H9 (cell line): Measurements from ENCODE around the gene LCTL. TPM values are rescaled to one million over a fixed set of nuclear protein-coding genes. Genes with fewer than 3 reads are reported as not detected.

Source experiments
- DNase-seq: peaks from one replicate; pipeline ENCODE4 v3.0.0-alpha.2; 2017
- H2AFZ ChIP-seq: one replicate; pipeline ENCODE4 v1.6.1; 2013; ENCODE audit warnings: mild to moderate bottlenecking, low read length, control low read depth, moderate library complexity
- H2AK5ac ChIP-seq: 2 replicates; pipeline ENCODE4 v1.6.1; 2013; ENCODE audit warnings: low read length, control low read depth, mixed read lengths; ENCODE audit not compliant: insufficient read length
- H2BK120ac ChIP-seq: one replicate; pipeline ENCODE4 v1.6.1; 2013; ENCODE audit warnings: low read depth, mild to moderate bottlenecking, low read length, control low read depth, inconsistent platforms; ENCODE audit not compliant: poor library complexity, severe bottlenecking
- H2BK12ac ChIP-seq: 2 replicates; pipeline ENCODE4 v1.6.1; 2013; ENCODE audit warnings: low read length, control low read depth, mixed read lengths, low read depth; ENCODE audit not compliant: insufficient read length
- H2BK15ac ChIP-seq: 2 replicates; pipeline ENCODE4 v1.6.1; 2013; ENCODE audit warnings: low read depth, low read length, control low read depth
- H2BK20ac ChIP-seq: one replicate; pipeline ENCODE4 v1.6.1; 2013; ENCODE audit warnings: low read depth, mild to moderate bottlenecking, low read length, control low read depth, inconsistent platforms; ENCODE audit not compliant: poor library complexity, severe bottlenecking
- H2BK5ac ChIP-seq: 2 replicates; pipeline ENCODE4 v1.6.1; 2013; ENCODE audit warnings: low read length, control low read depth, mixed read lengths; ENCODE audit not compliant: insufficient read length
- H3K14ac ChIP-seq: 2 replicates; pipeline ENCODE4 v1.6.1; 2013; ENCODE audit warnings: low read length, control low read depth; ENCODE audit not compliant: insufficient read depth
- H3K18ac ChIP-seq: 2 replicates; pipeline ENCODE4 v1.6.1; 2013; ENCODE audit warnings: low read depth, mild to moderate bottlenecking, mixed read lengths, low read length, control low read depth; ENCODE audit not compliant: insufficient read length
- H3K23ac ChIP-seq: 2 replicates; pipeline ENCODE4 v1.6.1; 2013; ENCODE audit warnings: low read length, control low read depth, mixed read lengths, low read depth; ENCODE audit not compliant: insufficient read length
- H3K23me2 ChIP-seq: 2 replicates; pipeline ENCODE4 v1.6.1; 2013; ENCODE audit warnings: low read depth, mild to moderate bottlenecking, mixed read lengths, low read length, control low read depth; ENCODE audit not compliant: insufficient read length, poor library complexity, severe bottlenecking
- H3K27ac ChIP-seq: 2 replicates; pipeline ENCODE4 v1.5.1; 2013; ENCODE audit warnings: low read length, control low read depth, mixed read lengths, low read depth; ENCODE audit not compliant: insufficient read length
- H3K27me3 ChIP-seq: 2 replicates; pipeline ENCODE4 v1.6.1; 2013; ENCODE audit warnings: low read length, control low read depth, inconsistent platforms; ENCODE audit not compliant: insufficient read depth
- H3K4ac ChIP-seq: 2 replicates; pipeline ENCODE4 v1.6.1; 2013; ENCODE audit warnings: low read depth, mild to moderate bottlenecking, control low read depth, inconsistent platforms, low read length, moderate library complexity
- H3K4me1 ChIP-seq: 2 replicates; pipeline ENCODE4 v1.6.1; 2013; ENCODE audit warnings: low read length, control low read depth, inconsistent platforms; ENCODE audit not compliant: insufficient read depth
- H3K4me2 ChIP-seq: 2 replicates; pipeline ENCODE4 v1.6.1; 2013; ENCODE audit warnings: low read length, control low read depth, mixed read lengths; ENCODE audit not compliant: insufficient read length, insufficient read depth
- H3K56ac ChIP-seq: 2 replicates; pipeline ENCODE4 v1.6.1; 2013; ENCODE audit warnings: low read depth, mild to moderate bottlenecking, mixed read lengths, low read length, control low read depth; ENCODE audit not compliant: insufficient read length
- H3K79me1 ChIP-seq: 2 replicates; pipeline ENCODE4 v1.6.1; 2013; ENCODE audit warnings: low read depth, mild to moderate bottlenecking, moderate library complexity, low read length, control low read depth, inconsistent platforms; ENCODE audit not compliant: insufficient read depth, poor library complexity, severe bottlenecking
- H3K79me2 ChIP-seq: 2 replicates; pipeline ENCODE4 v1.6.1; 2013; ENCODE audit warnings: low read length, control low read depth, inconsistent platforms; ENCODE audit not compliant: insufficient read depth
- H3K9ac ChIP-seq: 2 replicates; pipeline ENCODE4 v1.6.1; 2013; ENCODE audit warnings: low read length, control low read depth, mixed read lengths; ENCODE audit not compliant: insufficient read length; ENCODE audit errors: extremely low read depth
- H3K9me3 ChIP-seq: one replicate; pipeline ENCODE4 v1.6.1; 2013; ENCODE audit warnings: low read depth, low read length, inconsistent platforms; ENCODE audit not compliant: control insufficient read depth
- H3T11ph ChIP-seq: one replicate; pipeline ENCODE4 v1.6.1; 2013; ENCODE audit warnings: mild to moderate bottlenecking, low read length, control low read depth, inconsistent platforms
- H4K20me1 ChIP-seq: one replicate; pipeline ENCODE4 v1.6.1; 2013; ENCODE audit not compliant: control insufficient read depth, insufficient read length, insufficient read depth
- H4K5ac ChIP-seq: 2 replicates; pipeline ENCODE4 v1.6.1; 2013; ENCODE audit warnings: low read depth, mild to moderate bottlenecking, mixed read lengths, low read length, control low read depth; ENCODE audit not compliant: insufficient read length
- H4K8ac ChIP-seq: replicated peaks from 2 replicates; pipeline ENCODE4 v1.6.1; 2013; ENCODE audit warnings: low read length, control low read depth, mixed read lengths, low read depth; ENCODE audit not compliant: insufficient read length
- H4K91ac ChIP-seq: 2 replicates; pipeline ENCODE4 v1.6.1; 2013; ENCODE audit warnings: low read depth, mild to moderate bottlenecking, moderate library complexity, mixed read lengths, low read length, control low read depth; ENCODE audit not compliant: insufficient read length
- H3K27ac Mint-ChIP-seq, 3 experiments: 2 replicates in 2 of 3; 3 replicates in 1 of 3; pipeline ENCODE4 v1.8.0; 2020 to 2021; ENCODE audit warnings: mixed read lengths in 3 of 3, mild to moderate bottlenecking in 1 of 3, moderate library complexity in 1 of 3
- H3K27me3 Mint-ChIP-seq: 2 replicates; pipeline ENCODE4 v1.8.0; 2021; ENCODE audit warnings: low read depth, mild to moderate bottlenecking, moderate library complexity, mixed read lengths
- H3K36me3 Mint-ChIP-seq, 3 experiments: 2 replicates in 2 of 3; 3 replicates in 1 of 3; pipeline ENCODE4 v1.8.0; 2020 to 2021; ENCODE audit warnings: low read depth in 3 of 3, mixed read lengths in 3 of 3; ENCODE audit not compliant: insufficient read depth in 1 of 3
- H3K4me1 Mint-ChIP-seq, 2 experiments: 2 replicates each; pipeline ENCODE4 v1.8.0; 2020; ENCODE audit warnings: mixed read lengths in 2 of 2
- H3K4me3 Mint-ChIP-seq, 2 experiments: 2 replicates in 1 of 2; 3 replicates in 1 of 2; pipeline ENCODE4 v1.8.0; 2020 to 2021; ENCODE audit warnings: mild to moderate bottlenecking in 2 of 2, mixed read lengths in 2 of 2, moderate library complexity in 1 of 2
- H3K9me3 Mint-ChIP-seq, 2 experiments: 2 replicates in 1 of 2; 3 replicates in 1 of 2; pipeline ENCODE4 v1.8.0; 2020; ENCODE audit warnings: mild to moderate bottlenecking in 2 of 2, mixed read lengths in 2 of 2, moderate library complexity in 1 of 2
- WGBS: extraction: QIAGEN DNeasy Blood & Tissue Kit; methylation state at CpG from one replicate; pipeline ENCODE4 v1.1.7; 2013; ENCODE audit warnings: missing lambda C conversion rate, low lambda C conversion rate, mixed read lengths; ENCODE audit not compliant: insufficient read length; ENCODE audit errors: extremely low coverage; 5-methylcytosine and 5-hydroxymethylcytosine counted together
- total RNA-seq: library from RNA; stranded (reverse); gene quantifications from 2 replicates; pipeline ENCODE4 v1.2.1, GENCODE V29; 2021
- TF ChIP-seq, protein P1 (sequence below): fragments of 200-600 bp; sonication (generic); conservative IDR thresholded peaks from 3 replicates; pipeline ENCODE4 v1.8.0; 2021; ENCODE audit warnings: antibody characterized with exemption, mild to moderate bottlenecking

Gene LCTL
- total RNA-seq, 1 experiment from 2014 or later, result 2.3 TPM

DNA sequence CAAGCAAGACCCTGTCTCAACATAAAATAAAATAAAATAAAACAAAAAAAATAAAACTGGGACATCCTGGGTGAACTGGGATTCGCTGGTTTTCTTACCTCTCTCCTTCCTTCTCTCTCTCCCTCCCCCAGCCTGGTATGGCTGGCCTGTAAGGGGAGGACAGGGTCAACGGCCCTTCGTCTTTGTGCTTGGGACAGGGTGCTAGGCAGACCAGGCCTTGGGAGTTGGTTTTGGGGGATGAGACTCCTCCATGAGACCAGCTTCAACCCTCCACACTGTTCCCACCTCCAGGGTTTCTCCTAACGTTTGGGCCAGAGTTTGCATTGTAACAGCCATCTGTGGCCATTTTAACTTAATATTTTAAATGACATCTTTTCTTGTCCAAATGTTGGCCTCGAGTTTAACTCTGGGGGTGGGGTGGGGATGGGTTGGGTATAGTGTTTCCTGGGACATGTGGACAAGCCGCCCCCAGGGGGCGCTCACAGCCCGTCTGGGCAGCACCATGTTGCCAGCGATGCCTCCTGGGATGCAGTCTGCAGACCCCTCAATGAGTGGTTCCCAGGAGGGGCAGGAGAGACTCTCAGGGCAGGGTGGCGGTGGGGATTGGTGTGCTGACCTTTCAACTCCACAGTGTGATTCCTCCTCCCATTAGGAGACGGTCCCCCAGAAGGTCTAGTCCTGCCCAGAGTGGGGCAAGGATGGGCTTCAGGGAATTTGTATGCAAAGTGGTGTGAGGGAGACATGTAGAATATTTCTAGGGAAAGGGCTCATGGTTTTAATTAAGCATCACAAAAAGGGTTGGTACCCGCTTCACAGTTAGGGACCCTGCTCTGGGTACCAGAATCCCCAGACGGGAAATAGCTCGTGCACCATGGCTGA is 37.7 kb upstream of the LCTL start:
- H2AFZ ChIP-seq, result no peak overlapping the region
- TF ChIP-seq, protein P1, sequence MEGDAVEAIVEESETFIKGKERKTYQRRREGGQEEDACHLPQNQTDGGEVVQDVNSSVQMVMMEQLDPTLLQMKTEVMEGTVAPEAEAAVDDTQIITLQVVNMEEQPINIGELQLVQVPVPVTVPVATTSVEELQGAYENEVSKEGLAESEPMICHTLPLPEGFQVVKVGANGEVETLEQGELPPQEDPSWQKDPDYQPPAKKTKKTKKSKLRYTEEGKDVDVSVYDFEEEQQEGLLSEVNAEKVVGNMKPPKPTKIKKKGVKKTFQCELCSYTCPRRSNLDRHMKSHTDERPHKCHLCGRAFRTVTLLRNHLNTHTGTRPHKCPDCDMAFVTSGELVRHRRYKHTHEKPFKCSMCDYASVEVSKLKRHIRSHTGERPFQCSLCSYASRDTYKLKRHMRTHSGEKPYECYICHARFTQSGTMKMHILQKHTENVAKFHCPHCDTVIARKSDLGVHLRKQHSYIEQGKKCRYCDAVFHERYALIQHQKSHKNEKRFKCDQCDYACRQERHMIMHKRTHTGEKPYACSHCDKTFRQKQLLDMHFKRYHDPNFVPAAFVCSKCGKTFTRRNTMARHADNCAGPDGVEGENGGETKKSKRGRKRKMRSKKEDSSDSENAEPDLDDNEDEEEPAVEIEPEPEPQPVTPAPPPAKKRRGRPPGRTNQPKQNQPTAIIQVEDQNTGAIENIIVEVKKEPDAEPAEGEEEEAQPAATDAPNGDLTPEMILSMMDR, result peak; percentile 96

More for the DNA sequence above, 37.7 kb upstream of the LCTL start:
- H3K9me3 ChIP-seq, result no peaks in the 10 kb centered on the region
- no peak overlapping the region for H4K91ac ChIP-seq
- Mint-ChIP-seq H3K4me1 (peaks cover 2 to 13% of the 10 kb centered on the region in 2 experiments; a peak in 3 of 4 replicates), H3K27me3 (no peaks in the 10 kb centered on the region), H3K27ac (peak overlapping the region in 1 of 3 experiments; percentile 91; a peak in 2 of 7 replicates), H3K9me3 (no peaks in the 10 kb centered on the region; a peak in 1 of 5 replicates), H3K36me3 (no peaks in the 10 kb centered on the region), H3K4me3 (no peak overlapping the region; a peak in 1 of 5 replicates)
- H3K23ac ChIP-seq, result no peak overlapping the region
- H3K27me3 ChIP-seq, result no peaks in the 10 kb centered on the region
- no peak overlapping the region for H2AK5ac ChIP-seq
- H4K5ac ChIP-seq, result no peak overlapping the region
- no peak overlapping the region; the same call in 1 of the 2 replicates for H3K14ac ChIP-seq
- no CpG with 5 or more reads among the region's 14 CpGs for WGBS
- no peaks in the 10 kb centered on the region for H3K79me2 ChIP-seq
- no peak overlapping the region for H3K4me2 ChIP-seq
- H2BK5ac ChIP-seq, result no peak overlapping the region
- no peak overlapping the region for H3K27ac ChIP-seq
- no peak overlapping the region for H3K9ac ChIP-seq
- DNase-seq, result peak; percentile 82
- no peak overlapping the region for H2BK12ac ChIP-seq
- H3K79me1 ChIP-seq, result no peaks in the 10 kb centered on the region
- no peaks in the 10 kb centered on the region for H3K23me2 ChIP-seq
- H2BK120ac ChIP-seq, result no peak overlapping the region
- no peak overlapping the region for H3K4ac ChIP-seq
- no peak overlapping the region for H3K56ac ChIP-seq
- H3T11ph ChIP-seq, result no peak overlapping the region
- H3K4me1 ChIP-seq, result no peaks in the 10 kb centered on the region
- no peak overlapping the region for H2BK20ac ChIP-seq
- no peaks in the 10 kb centered on the region for H4K20me1 ChIP-seq
- H4K8ac ChIP-seq, result no peak overlapping the region
- no peak overlapping the region for H3K18ac ChIP-seq
- H2BK15ac ChIP-seq, result no peak overlapping the region
